Measurements from ENCODE around the gene AUH. TPM values are rescaled to one million over a fixed set of nuclear protein-coding genes. Genes with fewer than 3 reads are reported as not detected.

The AUH gene
- total and polyA plus RNA-seq, 7 donors, result 13.1 to 40.9 (median 28.2) TPM

DNA sequence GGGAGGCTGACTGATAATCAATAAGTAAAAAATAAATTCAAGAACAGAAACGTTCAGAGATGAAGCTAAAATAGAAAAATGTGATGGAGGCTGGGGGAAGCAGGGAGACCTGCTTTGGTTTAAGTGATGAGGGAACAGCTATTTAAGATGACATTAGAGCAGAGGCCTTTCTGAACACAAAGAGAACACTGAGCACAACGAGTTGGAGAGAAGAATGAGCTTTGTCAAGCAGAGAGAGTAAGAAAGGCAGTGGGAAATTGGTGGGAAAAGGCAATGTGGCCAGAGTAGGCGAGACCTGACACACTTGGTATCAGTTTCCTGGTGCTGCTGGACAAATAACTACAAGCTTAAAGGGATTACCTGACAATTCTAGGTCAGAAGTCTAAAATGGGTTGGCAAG, 20.0 kb downstream of the AUH start:
- Histone ChIP-seq H3K4me3 (no peak overlapping the region), H3K27me3 (no peaks in the 10 kb centered on the region), H3K9me3 (no peaks in the 10 kb centered on the region), H3K4me1 (no peaks in the 10 kb centered on the region), H3K27ac (no peak overlapping the region), H3K36me3 (peaks cover 0 to 43% (median 12%) of the 10 kb centered on the region in 4 donors)
- TF ChIP-seq POLR2AphosphoS5 (IDR thresholded peaks at IDR 0.05), result no peak
- TF ChIP-seq, protein P1, sequence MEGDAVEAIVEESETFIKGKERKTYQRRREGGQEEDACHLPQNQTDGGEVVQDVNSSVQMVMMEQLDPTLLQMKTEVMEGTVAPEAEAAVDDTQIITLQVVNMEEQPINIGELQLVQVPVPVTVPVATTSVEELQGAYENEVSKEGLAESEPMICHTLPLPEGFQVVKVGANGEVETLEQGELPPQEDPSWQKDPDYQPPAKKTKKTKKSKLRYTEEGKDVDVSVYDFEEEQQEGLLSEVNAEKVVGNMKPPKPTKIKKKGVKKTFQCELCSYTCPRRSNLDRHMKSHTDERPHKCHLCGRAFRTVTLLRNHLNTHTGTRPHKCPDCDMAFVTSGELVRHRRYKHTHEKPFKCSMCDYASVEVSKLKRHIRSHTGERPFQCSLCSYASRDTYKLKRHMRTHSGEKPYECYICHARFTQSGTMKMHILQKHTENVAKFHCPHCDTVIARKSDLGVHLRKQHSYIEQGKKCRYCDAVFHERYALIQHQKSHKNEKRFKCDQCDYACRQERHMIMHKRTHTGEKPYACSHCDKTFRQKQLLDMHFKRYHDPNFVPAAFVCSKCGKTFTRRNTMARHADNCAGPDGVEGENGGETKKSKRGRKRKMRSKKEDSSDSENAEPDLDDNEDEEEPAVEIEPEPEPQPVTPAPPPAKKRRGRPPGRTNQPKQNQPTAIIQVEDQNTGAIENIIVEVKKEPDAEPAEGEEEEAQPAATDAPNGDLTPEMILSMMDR (IDR thresholded peaks at IDR 0.05), result no peak
- TF ChIP-seq POLR2A (IDR thresholded peaks at IDR 0.05), result no peak
- TF ChIP-seq EP300 (IDR thresholded peaks at IDR 0.05), result no peak
- WGBS, 2 donors, result 81 to 84% methylated on average over 3 of the region's 3 CpGs
- intact Hi-C loops (cut with DNase I), result no loop called here
- no peak for DNase-seq

DNA sequence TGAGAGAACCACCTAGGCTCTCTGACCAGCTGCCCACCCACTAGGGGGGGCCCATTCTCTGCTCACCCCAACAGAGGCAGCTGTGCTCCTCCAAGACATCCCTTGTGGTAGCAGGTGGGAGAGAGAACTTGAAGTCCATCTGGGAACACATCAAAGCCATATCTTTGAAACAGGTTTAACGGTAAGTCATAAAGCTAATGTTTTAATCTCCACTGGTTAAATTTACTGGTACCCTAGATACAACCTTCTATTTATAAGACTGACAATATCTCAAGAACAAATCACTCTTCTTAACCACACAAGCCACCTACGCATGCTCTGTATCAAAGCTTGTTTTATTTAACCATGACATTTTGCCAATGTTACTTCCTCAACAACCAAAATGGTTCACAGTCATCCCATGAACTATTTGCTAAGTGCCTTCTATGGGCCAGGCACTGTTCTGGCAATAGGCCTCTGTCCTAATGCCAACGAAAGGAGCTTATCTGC, 20.4 kb downstream of the AUH start:
- no peak overlapping the region for H3K27ac ChIP-seq
- no peaks in the 10 kb centered on the region for H3K9me3 ChIP-seq
- no peak for DNase-seq
- WGBS, 2 donors, result 72 to 77% methylated on average over 3 of the region's 3 CpGs
- no peaks in the 10 kb centered on the region for H3K4me1 ChIP-seq
- TF ChIP-seq, protein P1 (IDR thresholded peaks at IDR 0.05), result no peak
- TF ChIP-seq POLR2A (IDR thresholded peaks at IDR 0.05) (no peak), POLR2AphosphoS5 (IDR thresholded peaks at IDR 0.05) (no peak), EP300 (IDR thresholded peaks at IDR 0.05) (no peak)
- no peak overlapping the region for H3K4me3 ChIP-seq
- intact Hi-C loops (cut with DNase I), result no loop called here
- peaks cover 0 to 43% (median 12%) of the 10 kb centered on the region in 4 donors for H3K36me3 ChIP-seq
- no peaks in the 10 kb centered on the region for H3K27me3 ChIP-seq

DNA sequence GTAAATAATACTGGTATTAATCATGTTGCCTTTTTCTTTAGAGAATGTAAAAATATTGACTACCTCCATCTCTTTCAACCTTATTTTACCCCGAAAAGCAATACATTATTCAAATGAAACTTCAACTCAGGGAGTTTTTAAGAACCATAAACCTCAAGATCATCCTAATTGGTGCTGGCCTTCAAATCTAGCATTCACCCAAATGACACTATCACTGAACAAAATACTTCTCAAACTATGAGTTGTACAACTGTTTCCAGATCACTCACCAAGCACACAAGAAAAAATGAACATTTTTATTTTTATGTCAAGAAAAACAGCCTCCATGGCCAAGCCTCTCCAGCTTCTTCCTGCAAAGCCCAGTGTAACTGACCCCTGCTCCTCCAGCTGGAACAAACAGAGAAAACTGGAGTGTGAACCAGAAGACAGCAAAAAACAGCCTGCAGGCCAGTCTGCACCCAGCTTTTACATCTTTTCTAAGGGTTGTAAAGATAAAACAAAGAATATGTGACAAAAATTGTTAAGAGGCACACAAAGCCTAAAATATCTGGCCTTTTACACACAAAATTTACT, 21.2 kb downstream of the AUH start:
- H3K4me1 ChIP-seq, result no peaks in the 10 kb centered on the region
- H3K4me3 ChIP-seq, result no peak overlapping the region
- DNase-seq, result no peak
- WGBS, 2 donors, result 94 to 96% methylated on average over 1 of the region's 1 CpG
- H3K9me3 ChIP-seq, result no peaks in the 10 kb centered on the region
- peaks cover 0 to 43% (median 12%) of the 10 kb centered on the region in 4 donors for H3K36me3 ChIP-seq
- TF ChIP-seq, protein P1 (IDR thresholded peaks at IDR 0.05), result no peak
- TF ChIP-seq POLR2AphosphoS5 (IDR thresholded peaks at IDR 0.05), result no peak
- TF ChIP-seq EP300 (IDR thresholded peaks at IDR 0.05), result no peak
- no peak for TF ChIP-seq POLR2A (IDR thresholded peaks at IDR 0.05)
- intact Hi-C loops (cut with DNase I), result no loop called here
- no peak overlapping the region for H3K27ac ChIP-seq
- H3K27me3 ChIP-seq, result no peaks in the 10 kb centered on the region

DNA sequence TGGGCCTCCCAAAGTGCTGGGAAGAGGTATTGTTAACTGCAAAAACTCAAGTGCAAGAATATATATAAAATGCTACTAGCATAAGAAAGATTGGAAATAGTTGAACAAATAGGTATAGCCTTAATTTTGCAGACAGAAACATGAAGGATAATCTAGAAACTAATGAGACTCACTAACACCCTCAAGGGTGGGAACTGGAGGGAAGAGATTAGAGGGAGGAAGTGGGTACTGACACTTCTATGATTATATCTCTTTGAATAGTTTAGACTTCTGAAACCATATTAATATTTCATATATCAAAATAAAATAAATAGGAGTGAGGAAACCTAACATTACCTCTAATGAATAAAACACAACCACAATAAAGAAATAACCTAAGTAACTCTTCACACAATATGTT, 23.0 kb downstream of the AUH start:
- no peak for TF ChIP-seq POLR2AphosphoS5 (IDR thresholded peaks at IDR 0.05)
- TF ChIP-seq POLR2A (IDR thresholded peaks at IDR 0.05), result no peak
- TF ChIP-seq, protein P1 (IDR thresholded peaks at IDR 0.05), result no peak
- TF ChIP-seq EP300 (IDR thresholded peaks at IDR 0.05), result no peak
- H3K36me3 ChIP-seq, result peaks cover 0 to 43% (median 12%) of the 10 kb centered on the region in 4 donors
- no peaks in the 10 kb centered on the region for H3K9me3 ChIP-seq
- no peak overlapping the region for H3K4me3 ChIP-seq
- H3K27me3 ChIP-seq, result no peaks in the 10 kb centered on the region
- no peaks in the 10 kb centered on the region for H3K4me1 ChIP-seq
- no peak overlapping the region for H3K27ac ChIP-seq
- DNase-seq, result no peak
- intact Hi-C loops (cut with DNase I), result no loop called here

DNA sequence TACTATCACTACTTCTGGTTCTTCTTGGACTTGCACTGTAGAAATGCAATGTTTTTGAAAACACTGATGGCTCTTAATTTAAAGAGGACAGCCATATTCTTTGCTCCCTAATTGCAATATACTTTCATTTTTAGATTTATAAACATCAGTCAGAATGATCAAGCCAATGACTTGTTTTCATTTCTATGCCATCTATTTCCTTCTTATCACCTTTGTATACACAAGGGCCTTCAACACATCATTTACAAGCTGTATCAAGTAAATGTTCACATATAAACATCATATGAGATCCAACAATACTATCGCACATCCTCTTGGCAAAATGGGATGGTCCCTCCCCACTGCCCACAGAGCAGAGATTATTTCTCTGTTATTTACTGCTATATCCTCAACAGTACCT, 24.9 kb downstream of the AUH start:
- DNase-seq, result no peak
- H3K36me3 ChIP-seq, result peaks cover 0 to 33% (median 4%) of the 10 kb centered on the region in 4 donors
- no peak overlapping the region for H3K4me3 ChIP-seq
- no peaks in the 10 kb centered on the region for H3K27me3 ChIP-seq
- TF ChIP-seq POLR2AphosphoS5 (IDR thresholded peaks at IDR 0.05), result no peak
- TF ChIP-seq EP300 (IDR thresholded peaks at IDR 0.05), result no peak
- no peak for TF ChIP-seq POLR2A (IDR thresholded peaks at IDR 0.05)
- TF ChIP-seq, protein P1 (IDR thresholded peaks at IDR 0.05), result no peak
- WGBS, 2 donors, result 61 to 85% methylated on average over 1 of the region's 1 CpG
- H3K27ac ChIP-seq, result no peak overlapping the region
- intact Hi-C loops (cut with DNase I), result no loop called here
- peaks cover 0 to 18% (median 2%) of the 10 kb centered on the region in 4 donors for H3K4me1 ChIP-seq
- H3K9me3 ChIP-seq, result no peaks in the 10 kb centered on the region
